SK-N-SH (cell line): Measurements from ENCODE around the gene ALDH16A1.

ENCODE experiments used
- CTCF ChIP-seq: fragments of 200-600 bp; sonication (generic); IDR thresholded peaks from 2 replicates; pipeline ENCODE4 v1.6.1; 2017; ENCODE audit warnings: antibody characterized with exemption, mild to moderate bottlenecking, moderate library complexity
- MAX ChIP-seq: IDR thresholded peaks from 2 replicates; pipeline ENCODE4 v1.4.0; 2012; ENCODE audit warnings: low read depth
- NFIC ChIP-seq: IDR thresholded peaks from 2 replicates; pipeline ENCODE4 v1.4.0; 2012; ENCODE audit warnings: borderline replicate concordance
- POLR2AphosphoS5 ChIP-seq: IDR thresholded peaks from 2 replicates; pipeline ENCODE4 v1.6.1; 2012; ENCODE audit warnings: low read depth, low read length
- RAD21 ChIP-seq: IDR thresholded peaks from 2 replicates; pipeline ENCODE4 v1.6.1; 2012; ENCODE audit warnings: mild to moderate bottlenecking, low read length
- RCOR1 ChIP-seq: fragments of 150-350 bp; IDR thresholded peaks from 2 replicates; pipeline ENCODE4 v1.6.1; 2017; ENCODE audit warnings: antibody characterized with exemption, low read length

GRCh38 chr19:49442771-49443365, 10.2 kb upstream of the ALDH16A1 start:
- no peak for TF ChIP-seq MAX
- no peak for TF ChIP-seq RAD21
- no peak for TF ChIP-seq CTCF
- TF ChIP-seq POLR2AphosphoS5: no peak
- no peak for TF ChIP-seq NFIC
- TF ChIP-seq RCOR1: no peak
